HUES6 (cell line): Measurements from ENCODE around the gene PCDHB7.
A peak's percentile ranks its signal among the peaks of the same experiment; 100 is the strongest.
"Not testable (repeated sequence)": the region's sequence is repeated elsewhere in the genome, so short reads cannot be mapped to it uniquely, and the experiment has no call there.

ENCODE experiments used
- H3K27ac ChIP-seq: 2 replicates; pipeline ENCODE4 v1.7.0; 2013; ENCODE audit warnings: low read depth, mild to moderate bottlenecking, low read length, inconsistent platforms
- H3K27me3 ChIP-seq: 2 replicates; pipeline ENCODE4 v1.6.1; 2013; ENCODE audit warnings: low read length; ENCODE audit not compliant: control insufficient read depth, insufficient read depth
- H3K36me3 ChIP-seq: 2 replicates; pipeline ENCODE4 v1.6.1; 2013; ENCODE audit warnings: low read length; ENCODE audit not compliant: control insufficient read depth, insufficient read depth
- H3K4me1 ChIP-seq: 2 replicates; pipeline ENCODE4 v1.6.1; 2013; ENCODE audit warnings: low read length; ENCODE audit not compliant: control insufficient read depth, insufficient read depth
- H3K4me3 ChIP-seq: 2 replicates; pipeline ENCODE4 v1.5.1; 2013; ENCODE audit warnings: low read depth, low read length
- H3K9ac ChIP-seq: one replicate; pipeline ENCODE4 v1.6.1; 2013; ENCODE audit warnings: mild to moderate bottlenecking, low read length
- H3K9me3 ChIP-seq: 2 replicates; pipeline ENCODE4 v1.6.1; 2013; ENCODE audit warnings: low read depth, low read length; ENCODE audit not compliant: control insufficient read depth, insufficient read depth

Gene PCDHB7

DNA sequence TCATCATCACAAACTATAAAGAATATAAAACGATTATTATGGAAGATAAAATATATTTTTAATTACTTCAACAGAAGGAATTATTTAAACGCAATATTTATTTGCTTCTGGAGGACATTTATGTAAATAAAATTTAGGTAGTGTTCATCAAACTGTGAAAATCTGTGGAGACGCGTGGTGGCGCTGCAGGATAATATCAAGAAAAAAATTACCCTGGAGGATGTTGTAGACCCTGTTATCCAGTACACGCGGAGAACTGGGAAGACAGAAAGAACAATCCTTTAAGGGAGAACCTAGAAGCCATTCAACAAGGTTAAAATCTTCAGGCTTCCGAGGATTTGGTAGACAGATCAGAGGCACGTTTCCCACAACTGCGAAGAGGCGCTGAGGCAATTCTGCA is 36.0 kb downstream of the PCDHB7 start, which contains the start of gene PCDHB12:
Gene PCDHB12 (plus strand): TSS at position 242 of the 400 bp plus-strand sequence. CDS start 189 bp downstream, outside the sequence.
- H3K4me3 ChIP-seq = no peak within 1 kb of the TSS
- no peaks in the 10 kb centered on the region for H3K9me3 ChIP-seq

GRCh38 chr5:141210281-141210680 is 37.8 kb downstream of the PCDHB7 start:
- H3K36me3 ChIP-seq, H3K27ac ChIP-seq, H3K9ac ChIP-seq, H3K4me3 ChIP-seq, H3K9me3 ChIP-seq, H3K27me3 ChIP-seq, H3K4me1 ChIP-seq: not testable (repeated sequence)

More for the DNA sequence above, 36.0 kb downstream of the PCDHB7 start, which contains the start of gene PCDHB12:
- no peak within 1 kb of the TSS for H3K9ac ChIP-seq
- no peak within 1 kb of the TSS for H3K27ac ChIP-seq
- H3K27me3 ChIP-seq = no peaks in the 10 kb centered on the region; the same call in 1 of the 2 replicates
- no peaks in the 10 kb centered on the region for H3K4me1 ChIP-seq
- no peaks in the 10 kb centered on the region for H3K36me3 ChIP-seq

DNA sequence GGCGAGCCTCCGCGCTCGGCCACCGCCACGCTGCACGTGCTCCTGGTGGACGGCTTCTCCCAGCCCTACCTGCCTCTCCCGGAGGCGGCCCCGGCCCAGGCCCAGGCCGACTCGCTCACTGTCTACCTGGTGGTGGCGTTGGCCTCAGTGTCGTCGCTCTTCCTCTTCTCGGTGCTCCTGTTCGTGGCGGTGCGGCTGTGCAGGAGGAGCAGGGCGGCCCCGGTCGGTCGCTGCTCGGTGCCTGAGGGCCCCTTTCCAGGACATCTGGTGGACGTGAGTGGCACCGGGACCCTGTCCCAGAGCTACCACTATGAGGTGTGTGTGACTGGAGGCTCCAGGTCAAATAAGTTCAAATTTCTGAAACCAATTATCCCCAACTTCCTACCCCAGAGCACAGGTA is 38.4 kb downstream of the PCDHB7 start:
- H3K9me3 ChIP-seq, H3K4me3 ChIP-seq, H3K27ac ChIP-seq, H3K4me1 ChIP-seq, H3K27me3 ChIP-seq, H3K36me3 ChIP-seq, H3K9ac ChIP-seq: not testable (repeated sequence)

- not testable (repeated sequence) for H3K36me3 ChIP-seq, H3K9ac ChIP-seq
Measured at GRCh38 chr5:141213656-141214339, 41.4 kb downstream of the PCDHB7 start, which contains the start of gene PCDHB13. TSS of gene PCDHB13 (plus strand) at chr5:141213919. CDS start at chr5:141214124, 205 bp downstream.

DNA sequence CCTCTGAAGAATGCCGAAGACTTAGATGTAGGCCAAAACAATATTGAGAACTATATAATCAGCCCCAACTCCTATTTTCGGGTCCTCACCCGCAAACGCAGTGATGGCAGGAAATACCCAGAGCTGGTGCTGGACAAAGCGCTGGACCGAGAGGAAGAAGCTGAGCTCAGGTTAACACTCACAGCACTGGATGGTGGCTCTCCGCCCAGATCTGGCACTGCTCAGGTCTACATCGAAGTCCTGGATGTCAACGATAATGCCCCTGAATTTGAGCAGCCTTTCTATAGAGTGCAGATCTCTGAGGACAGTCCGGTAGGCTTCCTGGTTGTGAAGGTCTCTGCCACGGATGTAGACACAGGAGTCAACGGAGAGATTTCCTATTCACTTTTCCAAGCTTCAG is 42.1 kb downstream of the PCDHB7 start:
- H3K9ac ChIP-seq, H3K4me3 ChIP-seq, H3K4me1 ChIP-seq, H3K9me3 ChIP-seq, H3K36me3 ChIP-seq, H3K27ac ChIP-seq, H3K27me3 ChIP-seq: not testable (repeated sequence)

More at GRCh38 chr5:141213656-141214339, 41.4 kb downstream of the PCDHB7 start, which contains the start of gene PCDHB13:
- H3K27ac ChIP-seq, H3K27me3 ChIP-seq, H3K4me1 ChIP-seq, H3K9me3 ChIP-seq: not testable (repeated sequence)
- H3K4me3 ChIP-seq = peak within 1 kb of the TSS; percentile 43; the same call in 1 of the 2 replicates

- not testable (repeated sequence) for H3K27me3 ChIP-seq, H3K9me3 ChIP-seq, H3K4me3 ChIP-seq, H3K36me3 ChIP-seq, H3K4me1 ChIP-seq, H3K9ac ChIP-seq, H3K27ac ChIP-seq
Measured at GRCh38 chr5:141215504-141215903, 43.1 kb downstream of the PCDHB7 start.

- H3K4me3 ChIP-seq, H3K27me3 ChIP-seq, H3K27ac ChIP-seq, H3K4me1 ChIP-seq, H3K9ac ChIP-seq, H3K36me3 ChIP-seq, H3K9me3 ChIP-seq: not testable (repeated sequence)
Measured at GRCh38 chr5:141216035-141216434, 43.6 kb downstream of the PCDHB7 start.

DNA sequence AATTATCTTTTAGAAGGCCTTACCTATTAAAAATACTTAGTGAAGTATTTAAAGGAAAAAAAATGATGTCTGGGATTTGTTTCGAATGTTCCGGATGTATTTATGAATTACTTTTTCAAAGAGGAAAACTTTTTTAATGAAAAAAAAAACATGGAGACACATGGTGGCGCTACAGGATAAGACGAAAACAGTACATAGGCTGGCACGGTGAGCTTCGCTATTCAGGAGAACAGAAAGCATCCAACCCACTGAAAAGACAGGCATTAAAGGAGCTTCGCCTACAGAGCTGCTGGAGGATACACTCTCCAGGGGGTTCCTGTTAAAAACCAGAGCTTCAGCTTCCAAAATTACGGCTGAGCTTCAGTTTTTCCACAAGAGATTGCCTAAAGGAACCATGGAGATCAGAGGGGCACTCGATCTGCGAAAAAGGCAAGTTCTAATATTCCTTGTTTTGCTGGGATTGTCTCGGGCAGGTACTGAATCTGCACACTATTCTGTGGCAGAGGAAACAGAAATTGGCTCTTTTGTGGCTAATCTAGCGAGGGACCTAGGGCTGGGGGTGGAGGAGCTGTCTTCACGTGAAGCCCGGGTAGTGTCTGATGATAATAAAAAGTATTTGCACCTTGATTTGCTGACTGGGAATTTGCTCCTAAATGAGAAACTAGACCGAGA is 50.8 kb downstream of the PCDHB7 start, which contains the start of gene PCDHB14:
Gene PCDHB14 (plus strand): TSS at position 232 of the 672 bp plus-strand sequence. CDS start 163 bp downstream, at position 395.
- peak within 1 kb of the TSS; percentile 14 for H3K9ac ChIP-seq

DNA sequence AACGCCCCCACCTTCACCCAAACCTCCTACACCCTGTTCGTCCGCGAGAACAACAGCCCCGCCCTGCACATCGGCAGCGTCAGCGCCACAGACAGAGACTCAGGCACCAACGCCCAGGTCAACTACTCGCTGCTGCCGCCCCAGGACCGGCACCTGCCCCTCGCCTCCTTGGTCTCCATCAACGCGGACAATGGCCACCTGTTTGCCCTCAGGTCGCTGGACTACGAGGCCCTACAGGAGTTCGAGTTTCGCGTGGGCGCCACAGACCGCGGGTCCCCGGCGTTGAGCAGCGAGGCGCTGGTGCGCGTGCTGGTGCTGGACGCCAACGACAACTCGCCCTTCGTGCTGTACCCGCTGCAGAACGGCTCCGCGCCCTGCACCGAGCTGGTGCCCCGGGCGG is 52.4 kb downstream of the PCDHB7 start:
- H3K4me3 ChIP-seq, H3K27ac ChIP-seq, H3K4me1 ChIP-seq, H3K36me3 ChIP-seq, H3K9me3 ChIP-seq, H3K9ac ChIP-seq: not testable (repeated sequence)
- peaks cover 16% of the 10 kb centered on the region; the same call in 1 of the 2 replicates for H3K27me3 ChIP-seq

More for the DNA sequence above, 50.8 kb downstream of the PCDHB7 start, which contains the start of gene PCDHB14:
- peaks cover 16% of the 10 kb centered on the region; the same call in 1 of the 2 replicates for H3K27me3 ChIP-seq
- H3K4me1 ChIP-seq = peaks cover 4% of the 10 kb centered on the region; the same call in 1 of the 2 replicates
- peak within 1 kb of the TSS; percentile 40 for H3K4me3 ChIP-seq
- H3K9me3 ChIP-seq = no peaks in the 10 kb centered on the region; the same call in 1 of the 2 replicates
- no peak within 1 kb of the TSS for H3K27ac ChIP-seq
- H3K36me3 ChIP-seq = no peaks in the 10 kb centered on the region

- H3K4me3 ChIP-seq, H3K9me3 ChIP-seq, H3K4me1 ChIP-seq, H3K27ac ChIP-seq, H3K9ac ChIP-seq, H3K36me3 ChIP-seq: not testable (repeated sequence)
- peaks cover 16% of the 10 kb centered on the region; the same call in 1 of the 2 replicates for H3K27me3 ChIP-seq
Measured at GRCh38 chr5:141225421-141225820, 53.0 kb downstream of the PCDHB7 start.
